Measurements from ENCODE around the gene INPP5A.

- no peak for TF ChIP-seq CTCF (IDR thresholded peaks at IDR 0.05; ENCODE audit: insufficient read depth, low read length)
- no peak for TF ChIP-seq REST (IDR thresholded peaks at IDR 0.05; ENCODE audit: insufficient replicate concordance, low read depth)
- no peak for TF ChIP-seq POLR2AphosphoS5 (IDR thresholded peaks at IDR 0.05; ENCODE audit: low read depth)
- no peak for TF ChIP-seq GABPA (IDR thresholded peaks at IDR 0.05; ENCODE audit: low read depth)
Observed at GRCh38 chr10:132603851-132604533, 66.4 kb downstream of the INPP5A start.
